ENCODE measurements around the gene MYL3.

Gene MYL3

GRCh38 chr3:46821553-46821952, 41.7 kb downstream of the MYL3 start:
- DNase-seq, result no peak

- DNase-seq, result no peak
Observed at GRCh38 chr3:46820852-46821251, 42.4 kb downstream of the MYL3 start.

GRCh38 chr3:46812237-46812791, 50.9 kb downstream of the MYL3 start:
- peak; percentile 82 for DNase-seq

GRCh38 chr3:46811615-46812236, 51.5 kb downstream of the MYL3 start:
- no peak for DNase-seq

GRCh38 chr3:46808766-46809165, 54.5 kb downstream of the MYL3 start:
- DNase-seq, result peak; percentile 41

Data from activated CD4-positive, alpha-beta T cell treated with anti-CD3 and anti-CD28 coated beads for 48 hours (primary cell).